Left ventricle myocardium inferior (tissue), 1 donor: Measurements from ENCODE around the gene PRRC2B. TPM values are rescaled to one million over a fixed set of nuclear protein-coding genes. Genes with fewer than 3 reads are reported as not detected.

Source experiments
- DNase-seq: peaks from one replicate; pipeline ENCODE4 v3.0.0-alpha.2; 2020
- H3K27ac ChIP-seq: fragments of 200-600 bp; replicated peaks from 2 replicates; pipeline ENCODE4 v1.8.0; 2021
- H3K27me3 ChIP-seq: fragments of 200-600 bp; 2 replicates; pipeline ENCODE4 v1.8.0; 2021; ENCODE audit warnings: low read depth
- H3K36me3 ChIP-seq: fragments of 200-600 bp; 2 replicates; pipeline ENCODE4 v1.8.0; 2021
- H3K4me1 ChIP-seq: fragments of 200-600 bp; 2 replicates; pipeline ENCODE4 v1.8.0; 2021
- H3K4me3 ChIP-seq: fragments of 200-600 bp; 2 replicates; pipeline ENCODE4 v1.8.0; 2021; ENCODE audit warnings: mild to moderate bottlenecking, moderate library complexity
- H3K9me3 ChIP-seq: fragments of 200-600 bp; replicated peaks from 2 replicates; pipeline ENCODE4 v1.8.0; 2021
- intact Hi-C: fragments of 100-400 bp; cut with micrococcal nuclease; formaldehyde crosslinking; loops from one replicate; pipeline ENCODE4 v1.11.0; 2022
- total RNA-seq: library from RNA; stranded (reverse); fragmentation: NEBNext Ultra II Directional; extraction: Animal tissue kit (Norgen Biotek cat#: 25700); gene quantifications from one replicate; pipeline ENCODE4 v1.2.1, GENCODE V29; 2021
- TF ChIP-seq, protein P1 (sequence below): fragments of 200-600 bp; IDR thresholded peaks from 2 replicates; pipeline ENCODE4 v1.8.0; 2021; ENCODE audit warnings: antibody characterized with exemption, mild to moderate bottlenecking, borderline replicate concordance
- donor health status: DM: no; HTN: yes; CAD: no; lungs with severe emphysema.

PRRC2B gene
- total RNA-seq, 1 donor from 2014 or later = 109 TPM

GRCh38 chr9:131485206-131485605 is 91.3 kb downstream of the PRRC2B start:
- DNase-seq = no peak
- intact Hi-C loops = no loop called here

GRCh38 chr9:131485728-131486422 is 92.0 kb downstream of the PRRC2B start:
- H3K36me3 ChIP-seq = peaks cover 100% of the 10 kb centered on the region
- TF ChIP-seq, protein P1, sequence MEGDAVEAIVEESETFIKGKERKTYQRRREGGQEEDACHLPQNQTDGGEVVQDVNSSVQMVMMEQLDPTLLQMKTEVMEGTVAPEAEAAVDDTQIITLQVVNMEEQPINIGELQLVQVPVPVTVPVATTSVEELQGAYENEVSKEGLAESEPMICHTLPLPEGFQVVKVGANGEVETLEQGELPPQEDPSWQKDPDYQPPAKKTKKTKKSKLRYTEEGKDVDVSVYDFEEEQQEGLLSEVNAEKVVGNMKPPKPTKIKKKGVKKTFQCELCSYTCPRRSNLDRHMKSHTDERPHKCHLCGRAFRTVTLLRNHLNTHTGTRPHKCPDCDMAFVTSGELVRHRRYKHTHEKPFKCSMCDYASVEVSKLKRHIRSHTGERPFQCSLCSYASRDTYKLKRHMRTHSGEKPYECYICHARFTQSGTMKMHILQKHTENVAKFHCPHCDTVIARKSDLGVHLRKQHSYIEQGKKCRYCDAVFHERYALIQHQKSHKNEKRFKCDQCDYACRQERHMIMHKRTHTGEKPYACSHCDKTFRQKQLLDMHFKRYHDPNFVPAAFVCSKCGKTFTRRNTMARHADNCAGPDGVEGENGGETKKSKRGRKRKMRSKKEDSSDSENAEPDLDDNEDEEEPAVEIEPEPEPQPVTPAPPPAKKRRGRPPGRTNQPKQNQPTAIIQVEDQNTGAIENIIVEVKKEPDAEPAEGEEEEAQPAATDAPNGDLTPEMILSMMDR = no peak
- H3K27me3 ChIP-seq = no peaks in the 10 kb centered on the region
- no peak for DNase-seq
- H3K9me3 ChIP-seq = no peaks in the 10 kb centered on the region
- peaks cover 66% of the 10 kb centered on the region for H3K4me1 ChIP-seq
- peak overlapping the region; percentile 89 for H3K27ac ChIP-seq
- intact Hi-C loops = no loop called here
- peak overlapping the region; percentile 59 for H3K4me3 ChIP-seq

More at GRCh38 chr9:131485206-131485605, 91.3 kb downstream of the PRRC2B start:
- peaks cover 72% of the 10 kb centered on the region for H3K4me1 ChIP-seq
- peak overlapping the region; percentile 89 for H3K27ac ChIP-seq
- H3K36me3 ChIP-seq = peaks cover 99% of the 10 kb centered on the region
- no peaks in the 10 kb centered on the region for H3K9me3 ChIP-seq
- TF ChIP-seq, protein P1 = no peak
- no peaks in the 10 kb centered on the region for H3K27me3 ChIP-seq
- H3K4me3 ChIP-seq = peak overlapping the region; percentile 59

GRCh38 chr9:131487001-131487400 is 93.1 kb downstream of the PRRC2B start:
- no peaks in the 10 kb centered on the region for H3K27me3 ChIP-seq
- H3K36me3 ChIP-seq = peaks cover 100% of the 10 kb centered on the region
- no peak overlapping the region for H3K4me3 ChIP-seq
- TF ChIP-seq, protein P1 = no peak
- H3K4me1 ChIP-seq = peaks cover 57% of the 10 kb centered on the region
- no peaks in the 10 kb centered on the region for H3K9me3 ChIP-seq
- intact Hi-C loops = no loop called here
- no peak for DNase-seq
- H3K27ac ChIP-seq = peak overlapping the region; percentile 89

DNA sequence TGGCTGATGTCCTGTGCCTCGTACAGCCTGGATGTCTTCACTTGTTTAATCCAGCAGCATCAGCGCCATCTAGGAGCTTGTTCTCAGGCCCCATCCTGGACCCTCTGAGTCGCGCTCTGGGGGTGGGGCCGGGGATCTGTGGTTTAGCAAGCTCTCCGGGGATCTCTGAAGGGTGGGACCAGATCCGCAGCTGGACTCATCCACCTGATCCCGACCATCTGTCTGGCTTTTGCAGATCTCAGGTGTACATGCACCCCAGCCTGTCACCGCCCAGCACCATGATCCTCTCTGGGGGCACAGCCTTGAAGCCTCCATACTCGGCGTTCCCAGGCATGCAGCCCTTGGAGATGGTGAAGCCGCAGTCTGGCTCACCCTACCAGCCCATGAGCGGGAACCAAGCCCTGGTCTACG is 93.7 kb downstream of the PRRC2B start:
- H3K27me3 ChIP-seq = no peaks in the 10 kb centered on the region
- no peak overlapping the region for H3K4me3 ChIP-seq
- H3K9me3 ChIP-seq = no peaks in the 10 kb centered on the region
- H3K27ac ChIP-seq = peak overlapping the region; percentile 89
- peaks cover 100% of the 10 kb centered on the region for H3K36me3 ChIP-seq
- intact Hi-C loops = no loop called here
- DNase-seq = no peak
- TF ChIP-seq, protein P1 = no peak
- peaks cover 51% of the 10 kb centered on the region for H3K4me1 ChIP-seq

- peaks cover 100% of the 10 kb centered on the region for H3K36me3 ChIP-seq
- peaks cover 24% of the 10 kb centered on the region for H3K4me1 ChIP-seq
- no peak for DNase-seq
- no peaks in the 10 kb centered on the region for H3K27me3 ChIP-seq
- TF ChIP-seq, protein P1 = no peak
- H3K27ac ChIP-seq = no peak overlapping the region
- H3K9me3 ChIP-seq = no peaks in the 10 kb centered on the region
- no peak overlapping the region for H3K4me3 ChIP-seq
- intact Hi-C loops = no loop called here
Measured at GRCh38 chr9:131490514-131490913, 96.6 kb downstream of the PRRC2B start.
